PC-3 (cell line): ENCODE data around the gene SH3RF3.

Experiments used
- CTCF ChIP-seq: fragments of 300-600 bp; sonication (generic); conservative IDR thresholded peaks from 2 replicates; pipeline ENCODE4 v1.5.1; 2017; ENCODE audit warnings: antibody characterized with exemption, low read depth, mild to moderate bottlenecking, low read length
- EZH2 ChIP-seq: fragments of 300-600 bp; sonication (generic); IDR thresholded peaks from one replicate; pipeline ENCODE4 v1.6.1; 2017; ENCODE audit warnings: antibody characterized with exemption, mild to moderate bottlenecking, low read length; ENCODE audit not compliant: unreplicated experiment

- no peak; the same call in 1 of the 2 replicates for TF ChIP-seq CTCF
- no peak for TF ChIP-seq EZH2
Observed at GRCh38 chr2:109349503-109350465, 220.8 kb downstream of the SH3RF3 start.
